HepG2 (cell line): ENCODE measurements around the gene RIPOR3.

Experiments
- EZH2 ChIP-seq: conservative IDR thresholded peaks from 2 replicates; pipeline ENCODE4 v1.6.1; 2012; ENCODE audit warnings: mild to moderate bottlenecking, low read depth, low read length, moderate library complexity
- FOXJ3 ChIP-seq: sonication (generic); formaldehyde crosslinking; IDR thresholded peaks from 2 replicates; pipeline ENCODE4 v1.4.0; 2020; ENCODE audit warnings: missing genetic modification reagents, mild to moderate bottlenecking, borderline replicate concordance
- NFE2L1 ChIP-seq: sonication (generic); formaldehyde crosslinking; IDR thresholded peaks from 2 replicates; pipeline ENCODE4 v1.4.0; 2020; ENCODE audit warnings: missing genetic modification reagents, mild to moderate bottlenecking, borderline replicate concordance
- PHB2 ChIP-seq: fragments of 450-650 bp; IDR thresholded peaks from 2 replicates; pipeline ENCODE4 v1.6.1; 2018; ENCODE audit not compliant: partially characterized antibody
- POLR2A ChIP-seq, 2 experiments: IDR thresholded peaks; 2 replicates each; pipeline ENCODE4 v1.6.1; 2011; ENCODE audit warnings: low read depth in 2 of 2, low read length in 2 of 2, mild to moderate bottlenecking in 1 of 2, moderate library complexity in 1 of 2; ENCODE audit not compliant: insufficient read depth in 1 of 2
- RXRA ChIP-seq: sonication (generic); formaldehyde crosslinking; IDR thresholded peaks from 2 replicates; pipeline ENCODE4 v1.5.1; 2020; ENCODE audit warnings: missing genetic modification reagents
- ZFP37 ChIP-seq: sonication (generic); formaldehyde crosslinking; IDR thresholded peaks from 2 replicates; pipeline ENCODE4 v1.4.0; 2020; ENCODE audit warnings: missing genetic modification reagents, borderline replicate concordance
- ZNF589 ChIP-seq: sonication (generic); formaldehyde crosslinking; conservative IDR thresholded peaks from 2 replicates; pipeline ENCODE4 v1.8.0; 2022; ENCODE audit warnings: mild to moderate bottlenecking, moderate library complexity, missing genetic modification reagents
- TF ChIP-seq, protein P1 (sequence below): sonication (generic); formaldehyde crosslinking; IDR thresholded peaks from 2 replicates; pipeline ENCODE4 v1.5.0; 2020; ENCODE audit warnings: mild to moderate bottlenecking, missing genetic modification reagents, moderate library complexity
- TF ChIP-seq, protein P2 (sequence below): sonication (generic); formaldehyde crosslinking; IDR thresholded peaks from 2 replicates; pipeline ENCODE4 v1.4.0; 2020; ENCODE audit warnings: missing genetic modification reagents
- TF ChIP-seq, protein P3 (sequence below), 2 experiments: sonication (generic) in 1 of 2; formaldehyde crosslinking in 1 of 2; IDR thresholded peaks; 2 replicates each; pipeline versions ENCODE4 v1.5.1 to v1.6.1; 2011 to 2020; ENCODE audit warnings: borderline replicate concordance in 1 of 2, low read depth in 1 of 2, low read length in 1 of 2, mild to moderate bottlenecking in 1 of 2, missing genetic modification reagents in 1 of 2, moderate library complexity in 1 of 2

DNA sequence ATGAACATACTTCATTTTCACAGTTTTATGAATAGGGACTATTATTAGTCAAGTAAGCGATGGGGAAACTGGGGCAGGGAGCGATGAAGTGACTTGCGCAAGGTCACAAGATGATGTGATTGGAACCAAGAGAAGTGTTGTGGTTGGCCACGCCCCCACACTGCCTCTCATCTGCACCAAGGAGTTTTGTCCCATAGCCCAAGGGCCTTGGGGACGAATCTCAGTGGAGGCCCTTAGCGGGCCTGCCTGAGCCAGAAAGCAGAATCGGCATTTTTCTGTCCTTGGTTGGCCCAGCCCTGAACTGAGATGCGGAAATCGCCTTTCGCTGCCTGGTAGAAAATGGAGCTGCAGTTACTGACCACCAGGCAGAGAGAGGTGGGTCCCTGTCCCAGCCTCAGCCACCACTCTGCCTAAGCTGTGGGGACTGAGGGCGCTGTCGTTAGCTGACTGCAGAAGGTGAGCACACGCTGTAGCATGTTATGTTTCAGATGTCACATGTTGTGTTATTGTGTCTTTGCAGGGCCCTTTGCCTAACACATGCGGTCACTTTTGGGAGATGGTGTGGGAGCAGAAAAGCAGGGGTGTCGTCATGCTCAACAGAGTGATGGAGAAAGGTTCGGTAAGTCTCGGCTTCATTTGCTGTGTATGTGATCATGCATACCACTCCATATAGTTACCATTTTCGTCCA, 123.3 kb downstream of the RIPOR3 start:
- no peak for TF ChIP-seq NFE2L1 (CRISPR knock-in tag)
- TF ChIP-seq EZH2 = no peak
- TF ChIP-seq, protein P1, sequence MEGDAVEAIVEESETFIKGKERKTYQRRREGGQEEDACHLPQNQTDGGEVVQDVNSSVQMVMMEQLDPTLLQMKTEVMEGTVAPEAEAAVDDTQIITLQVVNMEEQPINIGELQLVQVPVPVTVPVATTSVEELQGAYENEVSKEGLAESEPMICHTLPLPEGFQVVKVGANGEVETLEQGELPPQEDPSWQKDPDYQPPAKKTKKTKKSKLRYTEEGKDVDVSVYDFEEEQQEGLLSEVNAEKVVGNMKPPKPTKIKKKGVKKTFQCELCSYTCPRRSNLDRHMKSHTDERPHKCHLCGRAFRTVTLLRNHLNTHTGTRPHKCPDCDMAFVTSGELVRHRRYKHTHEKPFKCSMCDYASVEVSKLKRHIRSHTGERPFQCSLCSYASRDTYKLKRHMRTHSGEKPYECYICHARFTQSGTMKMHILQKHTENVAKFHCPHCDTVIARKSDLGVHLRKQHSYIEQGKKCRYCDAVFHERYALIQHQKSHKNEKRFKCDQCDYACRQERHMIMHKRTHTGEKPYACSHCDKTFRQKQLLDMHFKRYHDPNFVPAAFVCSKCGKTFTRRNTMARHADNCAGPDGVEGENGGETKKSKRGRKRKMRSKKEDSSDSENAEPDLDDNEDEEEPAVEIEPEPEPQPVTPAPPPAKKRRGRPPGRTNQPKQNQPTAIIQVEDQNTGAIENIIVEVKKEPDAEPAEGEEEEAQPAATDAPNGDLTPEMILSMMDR = no peak
- TF ChIP-seq RXRA (CRISPR knock-in tag) = no peak
- no peak for TF ChIP-seq PHB2
- TF ChIP-seq, protein P2, sequence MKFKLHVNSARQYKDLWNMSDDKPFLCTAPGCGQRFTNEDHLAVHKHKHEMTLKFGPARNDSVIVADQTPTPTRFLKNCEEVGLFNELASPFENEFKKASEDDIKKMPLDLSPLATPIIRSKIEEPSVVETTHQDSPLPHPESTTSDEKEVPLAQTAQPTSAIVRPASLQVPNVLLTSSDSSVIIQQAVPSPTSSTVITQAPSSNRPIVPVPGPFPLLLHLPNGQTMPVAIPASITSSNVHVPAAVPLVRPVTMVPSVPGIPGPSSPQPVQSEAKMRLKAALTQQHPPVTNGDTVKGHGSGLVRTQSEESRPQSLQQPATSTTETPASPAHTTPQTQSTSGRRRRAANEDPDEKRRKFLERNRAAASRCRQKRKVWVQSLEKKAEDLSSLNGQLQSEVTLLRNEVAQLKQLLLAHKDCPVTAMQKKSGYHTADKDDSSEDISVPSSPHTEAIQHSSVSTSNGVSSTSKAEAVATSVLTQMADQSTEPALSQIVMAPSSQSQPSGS = no peak
- TF ChIP-seq FOXJ3 = no peak
- TF ChIP-seq, protein P3, sequence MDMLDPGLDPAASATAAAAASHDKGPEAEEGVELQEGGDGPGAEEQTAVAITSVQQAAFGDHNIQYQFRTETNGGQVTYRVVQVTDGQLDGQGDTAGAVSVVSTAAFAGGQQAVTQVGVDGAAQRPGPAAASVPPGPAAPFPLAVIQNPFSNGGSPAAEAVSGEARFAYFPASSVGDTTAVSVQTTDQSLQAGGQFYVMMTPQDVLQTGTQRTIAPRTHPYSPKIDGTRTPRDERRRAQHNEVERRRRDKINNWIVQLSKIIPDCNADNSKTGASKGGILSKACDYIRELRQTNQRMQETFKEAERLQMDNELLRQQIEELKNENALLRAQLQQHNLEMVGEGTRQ (IDR thresholded peaks at IDR 0.05; ENCODE audit: low read depth, low read length) = no peak
- TF ChIP-seq, protein P3 (CRISPR knock-in tag; IDR thresholded peaks at IDR 0.05; ENCODE audit: borderline replicate concordance) = no peak
- no peak for TF ChIP-seq POLR2A (IDR thresholded peaks at IDR 0.05; ENCODE audit: insufficient read depth in 1 of 2, low read depth in 2 of 2, low read length in 2 of 2)
- TF ChIP-seq ZNF589 (CRISPR knock-in tag) = no peak
- TF ChIP-seq ZFP37 (CRISPR knock-in tag) = no peak
